Measurements from ENCODE around the gene COA3.

The COA3 gene, protein sequence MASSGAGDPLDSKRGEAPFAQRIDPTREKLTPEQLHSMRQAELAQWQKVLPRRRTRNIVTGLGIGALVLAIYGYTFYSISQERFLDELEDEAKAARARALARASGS

DNA sequence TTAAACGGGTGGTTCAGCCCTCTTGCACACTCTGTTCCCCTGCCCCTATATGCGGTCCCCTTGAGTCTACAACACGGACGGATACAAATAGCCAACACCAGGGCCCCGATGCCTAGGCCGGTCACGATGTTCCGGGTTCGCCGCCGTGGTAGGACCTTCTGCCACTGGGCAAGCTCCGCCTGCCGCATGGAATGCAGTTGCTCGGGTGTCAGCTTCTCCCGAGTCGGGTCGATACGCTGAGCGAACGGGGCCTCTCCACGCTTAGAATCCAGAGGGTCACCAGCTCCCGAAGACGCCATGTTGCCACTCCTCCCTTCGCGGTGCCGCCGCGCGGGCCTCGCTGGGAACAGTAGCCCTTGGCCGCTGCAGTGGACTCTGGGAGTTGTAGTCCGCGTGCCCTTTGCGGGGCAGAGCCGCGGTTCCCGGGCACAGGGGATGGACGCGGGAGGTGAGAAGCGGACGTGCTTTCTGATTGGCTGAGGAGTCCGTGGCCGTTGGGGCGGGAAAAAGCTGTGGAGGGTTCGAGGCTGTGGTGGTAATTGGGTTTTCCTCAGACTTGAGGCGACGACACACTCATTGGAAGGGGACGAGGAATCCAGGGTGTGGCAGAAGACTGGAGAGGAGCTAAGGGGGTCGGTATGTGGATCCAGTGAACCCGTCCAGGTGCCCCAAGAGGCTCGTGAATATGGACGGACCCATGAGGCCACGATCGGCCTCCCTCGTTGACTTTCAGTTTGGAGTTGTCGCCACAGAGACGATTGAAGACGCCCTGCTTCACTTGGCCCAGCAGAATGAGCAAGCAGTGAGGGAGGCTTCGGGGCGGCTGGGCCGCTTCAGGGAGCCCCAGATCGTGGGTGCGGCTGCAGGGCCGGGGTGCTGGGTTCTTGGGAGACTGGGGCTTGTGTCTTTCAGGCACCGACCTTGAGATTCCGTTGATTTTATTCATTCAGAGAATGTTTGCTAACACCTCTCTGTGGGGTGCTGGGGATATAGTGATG lies at the start of gene COA3, which contains the start of gene CNTD1:
COA3 (minus strand) TSS at position 322 of the 998 bp plus-strand sequence; CDS start at position 299, 23 bp downstream.
CNTD1 (plus strand) TSS at position 479 of the 998 bp plus-strand sequence; CDS start at position 686, 207 bp downstream.
- peak; percentile 88 for DNase-seq (ENCODE audit: low spot score)

DNA sequence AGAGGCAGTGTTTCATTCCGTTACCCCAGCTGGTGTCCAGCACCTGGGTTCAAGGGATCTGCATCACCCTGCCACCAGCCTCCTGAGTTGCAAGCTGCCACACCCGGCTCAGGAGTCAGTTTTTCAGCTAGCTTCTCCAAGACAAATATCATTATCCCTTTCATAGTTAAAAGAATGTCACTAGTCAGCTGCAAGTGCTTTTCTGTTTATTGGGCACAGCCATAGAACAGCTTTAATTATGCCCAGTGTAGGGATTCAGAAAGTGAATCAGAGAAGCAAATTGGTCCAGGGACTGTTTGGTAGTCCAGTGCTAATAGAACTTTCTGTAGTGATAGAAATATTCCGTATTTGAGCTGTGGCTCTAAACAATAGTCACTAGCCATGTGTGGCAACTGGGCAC lies 49.6 kb upstream of the COA3 start:
- no peak for DNase-seq (ENCODE audit: low spot score)

DNA sequence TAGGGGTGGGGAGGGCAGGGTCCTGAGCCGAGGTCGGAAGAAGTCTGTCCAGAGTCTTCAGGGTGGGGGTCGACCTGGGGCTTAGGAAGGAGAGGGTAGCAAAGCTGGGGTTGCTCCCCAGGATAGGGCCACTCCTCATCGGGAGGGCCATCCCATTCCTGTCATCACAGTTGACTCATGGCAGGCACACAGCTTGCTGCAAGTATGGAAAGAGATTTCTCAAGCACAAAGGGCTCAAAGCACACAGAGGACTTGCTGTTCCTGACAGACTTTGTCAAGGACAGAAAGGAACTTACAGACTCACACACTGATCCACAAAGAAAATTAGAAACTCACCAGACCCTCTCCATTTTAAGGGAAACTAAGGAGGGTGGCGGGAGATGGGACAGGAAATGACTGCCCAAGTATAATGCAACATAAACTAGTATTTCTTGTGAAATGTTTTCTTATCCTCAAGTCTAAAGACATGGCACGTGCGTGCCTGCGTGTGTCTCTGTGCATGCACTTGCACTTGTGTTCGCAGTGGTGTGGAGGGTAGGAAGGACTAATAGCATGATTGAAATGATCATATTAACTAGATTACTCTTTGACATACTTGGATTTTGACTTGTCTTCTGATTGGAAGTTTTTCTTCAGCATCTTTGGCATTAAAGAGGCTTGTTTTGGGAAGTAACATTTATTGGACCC lies 48.2 kb upstream of the COA3 start:
- DNase-seq (ENCODE audit: low spot score): no peak

DNA sequence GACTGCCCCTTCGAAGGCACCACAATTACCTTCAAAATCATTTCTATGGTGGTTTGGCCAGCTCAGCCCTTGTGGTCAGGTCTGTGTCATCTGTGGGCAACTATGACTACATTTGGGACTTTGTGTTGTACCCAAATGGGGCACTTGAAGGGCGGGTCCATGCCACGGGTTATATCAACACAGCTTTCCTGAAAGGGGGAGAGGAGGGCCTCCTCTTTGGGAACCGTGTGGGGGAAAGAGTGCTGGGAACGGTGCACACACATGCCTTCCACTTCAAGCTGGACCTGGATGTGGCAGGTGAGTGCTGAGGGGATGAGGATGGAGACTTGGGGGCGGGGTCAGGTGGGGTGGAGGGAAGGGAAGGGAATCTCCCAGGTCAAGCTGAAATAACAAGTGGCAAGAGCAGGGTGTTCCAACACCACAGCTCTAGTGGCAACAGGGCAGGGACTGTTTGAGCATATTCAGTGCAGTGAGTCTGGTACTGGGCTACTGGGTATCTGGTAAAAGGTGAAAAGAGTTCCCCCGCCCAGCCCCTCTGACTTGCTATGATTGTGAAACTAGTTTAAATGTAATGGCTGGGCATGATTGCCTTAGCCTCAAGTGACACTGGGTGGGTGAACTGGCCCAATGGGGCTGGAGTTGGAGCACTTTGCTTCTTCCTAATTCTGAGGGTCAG lies 47.6 kb upstream of the COA3 start:
- DNase-seq (ENCODE audit: low spot score): no peak

DNA sequence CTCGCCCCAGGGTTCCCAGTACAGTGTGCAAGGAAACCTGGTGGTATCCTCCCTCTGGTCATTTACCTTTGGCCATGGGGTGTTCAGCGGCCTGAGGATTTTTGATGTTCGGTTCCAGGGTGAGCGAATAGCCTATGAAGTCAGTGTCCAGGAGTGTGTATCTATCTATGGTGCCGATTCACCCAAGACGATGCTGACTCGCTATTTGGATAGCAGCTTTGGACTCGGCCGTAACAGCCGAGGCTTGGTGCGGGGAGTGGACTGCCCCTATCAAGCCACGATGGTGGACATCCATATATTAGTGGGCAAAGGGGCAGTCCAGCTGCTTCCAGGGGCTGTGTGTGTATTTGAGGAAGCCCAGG lies 47.0 kb upstream of the COA3 start:
- DNase-seq (ENCODE audit: low spot score): no peak

DNA sequence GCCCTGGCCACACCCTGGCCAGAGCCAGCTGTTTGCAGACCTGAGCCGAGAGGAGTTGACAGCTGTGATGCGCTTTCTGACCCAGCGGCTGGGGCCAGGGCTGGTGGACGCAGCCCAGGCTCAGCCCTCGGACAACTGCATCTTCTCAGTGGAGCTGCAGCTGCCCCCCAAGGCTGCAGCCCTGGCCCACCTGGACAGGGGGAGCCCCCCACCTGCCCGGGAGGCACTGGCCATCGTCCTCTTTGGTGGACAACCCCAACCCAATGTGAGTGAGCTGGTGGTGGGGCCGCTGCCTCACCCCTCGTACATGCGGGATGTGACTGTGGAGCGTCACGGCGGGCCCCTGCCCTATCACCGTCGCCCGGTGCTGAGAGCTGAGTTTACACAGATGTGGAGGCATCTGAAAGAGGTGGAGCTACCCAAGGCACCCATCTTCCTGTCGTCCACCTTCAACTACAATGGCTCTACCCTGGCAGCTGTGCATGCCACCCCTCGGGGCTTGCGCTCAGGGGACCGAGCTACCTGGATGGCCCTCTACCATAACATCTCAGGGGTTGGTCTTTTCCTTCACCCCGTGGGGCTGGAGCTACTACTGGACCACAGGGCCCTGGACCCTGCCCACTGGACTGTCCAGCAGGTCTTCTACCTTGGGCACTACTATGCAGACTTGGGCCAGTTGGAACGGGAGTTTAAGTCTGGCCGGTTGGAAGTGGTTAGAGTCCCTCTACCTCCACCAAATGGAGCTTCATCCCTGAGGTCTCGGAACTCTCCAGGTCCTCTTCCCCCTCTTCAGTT lies 46.5 kb upstream of the COA3 start:
- DNase-seq (ENCODE audit: low spot score): no peak

DNA sequence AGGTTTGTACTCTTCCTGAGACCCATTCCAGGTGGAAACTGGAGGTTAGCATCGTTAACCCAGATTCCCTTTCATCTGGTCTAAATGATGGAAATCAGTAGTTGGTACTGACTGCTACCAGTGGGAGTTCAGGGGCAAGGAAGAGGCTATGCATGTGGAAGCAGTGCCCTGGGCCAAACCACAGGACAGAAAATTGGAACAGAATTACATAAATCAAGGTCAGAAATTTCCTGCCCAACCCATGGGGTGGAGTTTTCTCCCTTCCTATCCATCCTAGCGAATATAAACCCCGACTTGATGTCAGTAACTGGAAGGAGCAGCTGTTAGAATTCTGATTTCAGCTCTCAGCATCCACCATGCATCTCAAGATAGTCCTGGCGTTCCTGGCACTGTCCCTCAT lies 45.8 kb upstream of the COA3 start, which contains the start of gene AOC2:
AOC2 (plus strand) TSS at position 310 of the 400 bp plus-strand sequence; CDS start at position 357, 47 bp downstream.
- DNase-seq (ENCODE audit: low spot score): no peak

DNA sequence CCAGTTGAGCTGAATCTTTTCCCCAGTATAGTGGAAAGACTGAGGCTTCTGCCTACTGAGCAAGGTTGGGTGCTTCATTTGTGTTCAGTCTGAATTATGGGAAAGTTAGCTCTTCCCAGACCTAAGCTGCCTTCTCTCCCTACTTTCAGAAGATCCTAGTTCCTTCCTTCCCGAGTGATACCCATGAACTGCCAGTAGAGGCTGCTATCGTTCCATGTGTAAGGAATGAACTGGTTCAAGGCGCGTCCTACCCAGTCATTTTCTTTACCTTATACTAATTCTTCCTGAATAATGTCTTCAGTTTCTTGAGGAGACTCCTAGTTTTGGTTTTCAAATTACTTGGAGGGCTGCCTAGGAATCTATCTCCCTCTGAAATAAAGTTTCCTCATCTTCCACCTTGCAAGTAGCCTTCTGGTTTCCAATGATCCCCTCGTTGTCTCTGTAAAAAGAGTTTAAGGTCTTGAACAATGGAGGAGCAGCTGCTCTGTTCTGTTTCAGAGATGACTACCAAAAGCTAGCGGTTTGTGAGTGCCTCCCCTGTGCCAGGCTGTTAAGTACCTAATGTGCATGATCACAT lies 44.9 kb upstream of the COA3 start:
- peak; percentile 80 for DNase-seq (ENCODE audit: low spot score)

DNA sequence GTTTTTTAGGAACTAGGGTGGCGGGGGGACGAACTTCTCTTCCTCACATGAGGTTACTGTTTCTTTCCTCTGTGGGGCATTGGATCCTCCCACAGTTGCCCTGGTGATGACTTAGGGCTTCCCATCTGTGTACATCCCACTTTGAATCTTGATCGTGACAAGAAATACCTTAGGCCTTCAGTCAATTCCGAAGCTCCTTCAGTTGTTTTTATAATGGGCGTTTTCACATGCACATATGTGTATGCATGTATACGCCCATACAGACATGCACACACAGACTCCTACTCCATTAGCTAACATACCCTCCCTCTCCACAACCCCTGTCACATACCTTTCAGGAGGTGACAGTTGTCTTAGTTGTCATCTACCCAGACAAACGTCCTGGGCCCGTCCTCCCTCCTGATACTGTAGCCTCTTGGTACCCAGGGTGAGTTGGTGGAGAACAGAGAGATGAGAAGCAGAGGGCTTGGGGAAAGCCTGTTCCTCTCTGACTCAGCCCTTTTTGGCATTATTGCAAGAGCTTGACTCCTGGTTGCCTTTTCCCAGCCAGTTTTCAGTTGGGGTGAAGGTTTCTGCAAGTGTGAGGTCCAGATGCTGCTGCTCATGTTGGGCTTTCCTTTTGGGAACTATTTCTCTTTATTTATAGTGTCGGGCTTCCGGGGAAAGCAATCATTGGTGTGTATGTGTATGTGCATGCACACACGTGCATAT lies 43.6 kb upstream of the COA3 start:
- no peak for DNase-seq (ENCODE audit: low spot score)

DNA sequence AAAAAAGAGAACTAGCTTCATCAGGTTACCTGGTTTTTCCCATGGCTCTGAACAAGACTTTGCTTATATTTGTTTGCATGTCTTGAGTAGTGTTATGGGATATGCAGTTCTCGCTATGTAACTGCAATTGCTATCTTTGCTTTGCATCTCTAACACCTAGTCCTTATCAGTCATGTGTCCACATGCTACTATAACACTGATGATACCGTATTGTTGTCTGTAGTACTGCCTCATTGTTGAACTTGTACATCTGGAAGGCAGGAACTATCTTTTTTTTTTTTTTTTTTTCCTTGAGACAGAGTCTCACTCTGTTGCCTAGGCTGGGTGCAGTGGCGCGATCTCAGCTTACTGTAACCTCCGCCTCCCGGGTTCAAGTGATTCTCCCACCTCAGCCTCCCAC lies 37.2 kb upstream of the COA3 start:
- no peak for DNase-seq (ENCODE audit: low spot score)

DNA sequence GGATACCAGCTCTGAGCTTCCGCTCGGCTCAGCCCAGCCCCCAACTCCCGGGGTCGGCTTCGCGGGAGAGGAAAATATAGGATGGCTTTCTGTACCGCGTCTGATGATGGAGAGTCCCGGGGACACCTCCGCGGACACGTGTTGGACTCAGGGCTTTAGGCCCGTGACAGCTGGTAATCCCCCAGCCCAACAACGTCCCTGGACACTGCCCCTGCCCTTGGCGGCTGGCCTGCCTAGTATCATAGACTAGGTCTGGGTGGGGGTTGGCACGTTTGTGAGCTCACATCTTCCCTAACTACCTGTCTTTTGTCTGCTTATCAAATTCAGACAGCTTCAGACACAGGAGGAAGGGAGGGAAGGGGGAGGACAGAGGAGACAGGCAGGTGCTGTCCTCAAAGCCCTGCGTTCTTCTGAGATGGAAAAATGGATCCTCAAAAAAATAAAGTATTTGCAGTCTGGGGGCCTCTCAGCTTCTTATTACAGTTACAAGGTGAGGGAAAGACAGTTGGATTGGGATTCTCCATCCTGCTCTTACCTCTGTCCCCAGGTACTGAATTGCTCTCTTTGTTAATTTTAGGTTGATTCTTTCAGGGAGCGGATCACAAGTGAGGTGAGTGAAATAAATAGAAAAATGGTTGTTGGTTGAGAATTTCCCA lies 35.4 kb upstream of the COA3 start:
- DNase-seq (ENCODE audit: low spot score): no peak

DNA sequence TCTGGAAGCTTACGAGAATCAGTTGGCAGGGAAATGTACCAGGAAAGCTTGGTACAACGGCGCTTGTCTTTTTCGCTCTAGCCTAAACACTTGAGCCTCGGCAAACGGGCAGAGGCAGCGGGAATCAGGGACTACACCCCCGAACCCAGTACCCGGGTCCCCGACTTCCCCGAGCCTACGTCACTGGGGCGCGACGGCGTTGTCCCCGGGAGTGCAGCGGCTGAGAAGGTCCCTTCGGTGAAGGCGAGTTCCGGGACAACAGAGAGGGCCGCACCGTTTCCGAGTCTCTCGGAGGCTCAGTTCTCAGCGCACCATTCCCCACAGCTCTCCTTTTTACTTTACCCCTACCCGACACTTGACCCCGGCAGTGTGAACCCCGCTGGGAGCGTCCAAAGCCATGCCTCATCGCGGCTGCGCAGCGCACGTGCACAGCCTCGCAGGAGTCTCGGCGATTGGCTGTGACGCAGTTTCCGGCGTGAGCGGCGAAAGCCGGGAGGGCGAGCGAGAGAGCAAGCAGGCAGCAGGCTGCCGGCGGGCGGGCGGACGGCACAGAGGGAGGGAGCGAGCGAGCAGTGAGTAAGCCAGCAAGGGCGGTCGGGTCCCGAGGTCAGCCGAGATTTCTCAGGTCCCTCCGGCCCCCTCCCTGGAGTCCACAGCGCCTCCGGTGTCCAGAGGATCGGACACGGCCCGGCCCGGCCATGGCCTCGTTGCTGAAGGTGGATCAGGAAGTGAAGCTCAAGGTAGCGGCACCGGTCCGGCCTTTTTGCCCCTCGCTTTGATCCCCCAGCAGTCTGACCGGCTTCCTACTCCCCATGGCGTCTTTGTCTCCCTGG lies 34.6 kb upstream of the COA3 start, which contains the start of gene PSME3:
PSME3 (plus strand) TSS at position 464 of the 833 bp plus-strand sequence; CDS start at position 699, 235 bp downstream.
- DNase-seq (ENCODE audit: low spot score): peak; percentile 80

DNA sequence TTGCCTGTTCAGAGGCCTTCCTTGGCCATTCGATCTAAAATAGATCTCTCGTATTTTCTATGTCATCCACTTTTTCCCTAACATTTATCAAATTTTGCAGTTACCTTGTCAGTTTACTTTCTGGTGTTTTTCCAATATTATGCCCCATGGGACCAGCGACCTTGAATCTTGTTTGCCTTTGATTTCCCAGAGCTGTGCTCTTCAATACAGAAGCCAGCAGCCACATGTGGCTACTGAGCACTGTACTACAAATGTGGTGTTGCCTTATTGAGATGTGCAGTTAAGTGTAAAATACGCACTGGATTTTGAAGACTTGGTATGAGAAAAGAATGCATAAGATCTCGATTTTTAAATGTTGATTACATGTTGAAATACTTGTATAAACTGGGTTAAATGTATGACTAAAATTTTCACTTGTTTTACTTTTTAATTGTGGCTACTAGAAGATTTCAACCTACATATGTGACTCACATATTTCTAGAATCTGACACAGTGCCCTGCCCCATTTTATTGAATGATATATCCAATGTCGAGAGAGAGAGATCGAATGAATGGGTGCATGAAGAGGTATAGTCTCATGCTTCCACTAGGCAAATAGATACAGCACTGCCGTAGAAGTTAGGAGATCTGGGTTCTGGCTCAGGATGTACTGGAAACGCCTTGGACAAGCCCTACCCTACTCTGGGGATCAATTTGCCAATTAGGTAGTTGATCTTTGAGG lies 33.9 kb upstream of the COA3 start:
- no peak for DNase-seq (ENCODE audit: low spot score)

DNA sequence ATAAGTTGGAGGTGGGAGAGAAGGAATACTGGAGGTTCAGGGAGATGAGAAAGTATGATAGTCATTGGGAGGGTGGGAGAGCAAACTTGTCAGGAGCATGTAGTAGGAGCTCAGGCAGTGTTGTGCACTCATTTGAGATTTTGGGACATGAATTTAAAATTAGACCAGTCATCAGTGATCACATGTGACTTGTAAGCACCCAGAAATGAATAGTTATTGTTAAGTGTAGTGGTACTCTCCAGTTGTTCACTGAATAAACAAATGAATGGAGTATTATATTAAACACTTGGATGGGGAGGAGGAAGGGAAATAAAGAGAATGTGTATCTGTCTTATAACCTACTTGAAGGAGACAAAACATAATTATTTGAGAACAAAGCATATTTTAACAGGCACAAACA lies 32.5 kb upstream of the COA3 start:
- DNase-seq (ENCODE audit: low spot score): no peak

DNA sequence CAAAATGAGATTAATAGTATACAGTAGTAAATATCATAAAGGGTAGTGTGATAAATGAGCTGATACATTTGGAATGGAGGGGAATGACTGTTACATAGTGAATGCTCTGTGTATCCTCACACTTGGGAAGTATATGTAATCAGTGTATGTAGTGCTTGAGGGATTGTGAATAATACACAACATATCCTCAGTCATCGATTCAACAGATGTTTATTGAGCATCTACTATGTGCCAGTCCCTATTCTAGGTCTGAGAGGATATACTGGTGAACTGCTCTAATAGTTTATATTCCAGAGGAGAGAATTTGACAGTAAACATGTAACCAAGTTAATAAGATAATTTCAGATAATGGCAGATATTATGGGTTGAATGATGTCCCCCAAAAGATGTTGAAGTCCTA lies 29.0 kb upstream of the COA3 start:
- DNase-seq (ENCODE audit: low spot score): no peak

DNA sequence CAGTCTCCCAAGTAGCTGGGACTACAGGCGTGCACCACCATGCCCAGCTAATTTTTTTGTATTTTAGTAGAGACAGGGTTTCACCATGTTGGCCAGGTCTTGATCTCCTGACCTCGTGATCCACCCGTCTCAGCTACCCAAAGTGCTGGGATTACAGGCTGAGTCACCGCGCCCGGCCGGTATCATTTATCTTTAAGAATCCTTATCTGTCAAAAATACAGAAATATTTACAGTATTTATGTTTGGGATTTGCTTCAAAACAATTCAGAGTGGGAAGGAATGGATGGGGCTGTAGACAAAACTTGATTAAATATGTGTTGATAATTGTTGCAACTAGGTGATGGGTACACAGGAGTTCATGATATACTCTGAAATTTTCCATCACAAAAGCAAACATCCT lies 22.7 kb upstream of the COA3 start:
- no peak for DNase-seq (ENCODE audit: low spot score)

DNA sequence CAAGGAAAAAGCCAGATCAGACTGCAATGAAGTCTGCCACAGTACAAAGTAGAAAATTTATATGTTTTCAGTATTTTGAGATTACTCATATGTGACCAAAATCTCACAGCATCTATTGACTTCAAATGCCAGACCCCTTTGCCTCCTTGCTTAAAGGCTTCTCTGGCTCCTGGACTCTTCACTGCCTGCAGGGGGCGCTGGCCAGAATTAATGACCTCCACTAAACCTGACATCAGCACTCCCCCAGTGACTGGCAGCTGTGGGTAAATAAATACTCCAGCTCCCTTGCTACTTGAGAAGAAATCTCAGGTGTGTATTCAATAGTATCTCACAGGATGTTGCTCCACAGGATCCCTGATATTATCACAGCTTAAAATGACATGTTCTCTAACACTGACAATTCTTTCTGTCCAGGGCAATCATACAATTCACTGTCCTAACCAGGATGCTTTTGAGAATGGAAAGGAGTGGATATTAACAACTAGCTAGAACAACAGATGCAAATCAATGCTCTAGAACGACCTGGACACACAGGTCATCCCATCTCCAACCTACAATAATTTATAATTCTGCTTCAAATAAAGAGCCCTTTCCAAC lies 21.5 kb upstream of the COA3 start:
- peak; percentile 52 for DNase-seq (ENCODE audit: low spot score)

DNA sequence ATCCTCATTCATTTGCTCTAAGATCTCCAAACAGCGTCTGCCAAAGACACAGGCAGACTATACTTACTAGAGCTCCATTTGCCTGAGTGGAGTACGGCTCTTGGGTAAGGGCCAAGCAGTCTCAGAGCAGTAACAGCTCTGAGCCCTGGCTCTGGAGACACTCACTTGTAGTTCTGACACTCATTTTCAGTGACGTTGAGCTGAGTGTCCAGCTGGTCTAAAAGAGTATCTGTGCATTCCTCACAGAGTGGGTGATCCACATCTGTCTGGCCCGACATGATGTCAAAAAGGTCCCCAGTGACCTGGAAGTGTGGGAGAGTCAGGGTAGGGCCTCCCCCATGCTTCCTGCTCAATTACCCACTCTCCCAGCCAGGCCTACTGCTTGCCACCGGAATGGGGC lies 19.9 kb upstream of the COA3 start:
- no peak for DNase-seq (ENCODE audit: low spot score)
